Esophagus squamous epithelium (tissue), 5 donors: Measurements from ENCODE around the gene HELZ2. TPM values are rescaled to one million over a fixed set of nuclear protein-coding genes. Genes with fewer than 3 reads are reported as not detected.

ENCODE experiments used
- DNase-seq: peaks from one replicate; lab custom pipeline; 2025; lab: John Stamatoyannopoulos, UW
- H3K27ac ChIP-seq, 4 donors: fragments of 200-600 bp; sonication (generic); one replicate each; pipeline ENCODE4 v1.5.1; 2016 to 2019; ENCODE audit warnings: mild to moderate bottlenecking in 1 of 4
- H3K27me3 ChIP-seq, 4 donors: fragments of 200-600 bp; sonication (generic); 1 replicate in 3 of 4; 2 replicates in 1 of 4; pipeline versions ENCODE4 v1.5.1 to v1.6.0; 2017 to 2021; ENCODE audit warnings: antibody characterized with exemption in 1 of 4
- H3K36me3 ChIP-seq, 3 donors: fragments of 200-600 bp; sonication (generic); one replicate each; pipeline ENCODE4 v1.5.1; 2016 to 2019
- H3K4me1 ChIP-seq, 3 donors: fragments of 200-600 bp; sonication (generic); one replicate each; pipeline ENCODE4 v1.5.1; 2017 to 2019
- H3K4me3 ChIP-seq, 4 donors: fragments of 200-600 bp; sonication (generic); 1 replicate in 3 of 4; 2 replicates in 1 of 4; pipeline ENCODE4 v1.5.1; 2016 to 2019; ENCODE audit warnings: mild to moderate bottlenecking in 2 of 4, moderate library complexity in 1 of 4
- H3K9me3 ChIP-seq, 3 donors: fragments of 200-600 bp; sonication (generic); one replicate each; pipeline ENCODE4 v1.5.1; 2016 to 2019
- CTCF ChIP-seq, 6 experiments: fragments of 450-650 bp in 4 of 6; fragments of 200-600 bp in 2 of 6; sonication (generic) in 2 of 6; IDR thresholded peaks; one replicate each; pipeline ENCODE4 v1.5.1; 2016 to 2019; ENCODE audit warnings: antibody characterized with exemption in 6 of 6, mild to moderate bottlenecking in 4 of 6, moderate library complexity in 4 of 6
- POLR2A ChIP-seq, 4 donors: fragments of 450-650 bp; IDR thresholded peaks; one replicate each; pipeline ENCODE4 v1.6.1; 2017; ENCODE audit warnings: antibody characterized with exemption in 4 of 4, mild to moderate bottlenecking in 4 of 4, moderate library complexity in 3 of 4
- WGBS, 2 donors: methylation state at CpG; one replicate each; pipeline ENCODE4 v1.1.5; 2018; 5-methylcytosine and 5-hydroxymethylcytosine counted together
- intact Hi-C: fragments of 100-400 bp; cut with DNase I; formaldehyde crosslinking; loops from one replicate; pipeline ENCODE4 v1.15.0; 2022
- total RNA-seq, 4 donors: library from RNA; depleted of rRNA; stranded (reverse); fragments of >200 nt; gene quantifications; one replicate each; pipeline ENCODE4 v1.1.0, GENCODE V29; 2016
- donor health status: DM: yes; HTN: yes; CAD: no.

The HELZ2 gene
- total RNA-seq, 4 donors from 2014 or later = 23.7 to 37.6 (median 31.2) TPM

DNA sequence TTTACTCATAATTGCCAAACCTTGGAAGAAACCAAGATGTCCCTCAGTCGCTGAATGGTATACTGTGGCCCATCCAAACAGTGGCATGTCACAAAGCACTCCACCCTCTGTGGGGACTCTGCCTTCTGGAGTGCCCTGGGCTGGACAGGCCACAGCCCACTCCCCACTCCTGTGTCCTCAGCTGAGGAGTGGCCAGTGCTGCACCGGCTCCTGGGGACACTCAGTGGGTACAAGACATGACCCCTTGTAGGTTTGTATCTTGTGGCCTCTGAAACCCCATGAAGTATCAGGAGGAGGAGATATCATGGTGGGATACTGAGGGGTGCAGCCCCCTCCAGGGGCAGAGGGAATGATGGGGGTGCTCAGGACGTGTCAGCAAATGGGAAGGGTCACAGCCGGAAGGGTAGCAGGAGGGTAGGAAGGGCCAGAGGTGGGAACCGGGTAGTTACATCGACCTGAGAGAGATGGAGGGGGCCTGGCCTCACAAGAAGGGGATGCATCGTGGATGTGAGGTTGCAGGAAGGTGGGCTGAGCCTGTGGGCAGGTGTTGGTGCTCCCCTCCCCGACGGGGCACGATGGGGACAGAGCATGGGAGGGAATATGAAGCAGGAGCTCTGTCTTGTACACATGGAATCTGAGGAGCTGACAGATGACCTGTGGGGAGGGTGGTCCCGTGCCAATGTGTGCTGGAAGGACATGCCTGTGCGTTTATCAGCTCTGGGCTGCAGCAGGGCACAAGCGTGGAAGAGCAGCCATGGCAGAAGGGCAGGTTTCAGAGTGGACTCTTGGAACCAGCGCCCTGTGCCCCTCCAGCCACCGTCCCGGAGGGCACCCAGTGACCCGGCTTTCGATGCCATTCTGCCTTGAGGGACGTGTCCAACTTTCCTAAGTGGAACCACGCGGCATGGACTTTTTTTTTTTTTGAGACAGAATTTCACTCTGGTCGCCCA lies 11.9 kb upstream of the HELZ2 start:
- intact Hi-C loops = no loop called here
- H3K9me3 ChIP-seq = no peaks in the 10 kb centered on the region
- WGBS, 2 donors = 67 to 80% methylated on average over 10 to 18 of the region's 22 CpGs
- no peak for TF ChIP-seq CTCF (IDR thresholded peaks at IDR 0.05)
- no peak for TF ChIP-seq POLR2A (IDR thresholded peaks at IDR 0.05)
- no peaks in the 10 kb centered on the region for H3K4me1 ChIP-seq
- peaks cover 0 to 34% (median 11%) of the 10 kb centered on the region in 3 donors for H3K36me3 ChIP-seq
- H3K27me3 ChIP-seq = no peaks in the 10 kb centered on the region
- H3K4me3 ChIP-seq = no peak overlapping the region
- DNase-seq = no peak
- no peak overlapping the region for H3K27ac ChIP-seq

DNA sequence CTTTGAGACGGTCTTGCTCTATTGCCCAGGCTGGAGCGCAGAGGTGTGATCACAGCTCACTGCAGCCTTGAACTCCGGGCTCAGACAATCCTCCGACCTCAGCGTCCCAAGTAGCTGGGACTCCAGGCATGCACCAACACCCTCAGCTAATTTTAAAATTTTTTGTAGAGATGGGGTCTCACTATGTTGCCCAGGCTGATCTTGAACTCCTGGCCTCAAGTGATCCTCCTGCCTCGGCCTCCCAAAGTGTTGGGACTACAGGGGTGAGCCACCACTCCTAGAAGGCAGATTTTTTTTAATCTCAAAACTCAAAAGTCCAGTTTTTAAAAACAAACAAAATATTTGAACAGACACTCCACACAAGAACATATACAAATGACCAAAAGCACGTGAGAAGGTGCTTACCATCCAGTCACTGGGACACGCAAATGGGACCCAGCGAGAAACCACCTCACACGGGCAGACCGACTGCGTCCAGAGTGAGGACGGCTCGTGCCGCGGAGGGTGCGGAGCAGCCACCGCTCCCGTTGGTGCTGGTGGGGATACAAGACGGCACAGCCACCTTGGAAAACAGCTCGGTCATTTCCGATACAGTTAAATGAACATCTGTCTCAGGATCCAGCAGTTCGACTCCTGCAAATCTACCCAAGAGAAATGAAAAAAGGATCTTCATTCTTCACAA lies 8.5 kb upstream of the HELZ2 start:
- Histone ChIP-seq H3K4me3 (no peak overlapping the region), H3K27me3 (peaks cover 0 to 17% (median 0%) of the 10 kb centered on the region in 4 donors), H3K9me3 (no peaks in the 10 kb centered on the region), H3K4me1 (no peaks in the 10 kb centered on the region), H3K27ac (no peak overlapping the region), H3K36me3 (peaks cover 0 to under 1% (median 0%) of the 10 kb centered on the region in 3 donors)
- intact Hi-C loops = no loop called here
- 80 to 88% methylated on average over 19 to 20 of the region's 23 CpGs for WGBS, 2 donors
- DNase-seq = no peak
- TF ChIP-seq CTCF (IDR thresholded peaks at IDR 0.05) = no peak

DNA sequence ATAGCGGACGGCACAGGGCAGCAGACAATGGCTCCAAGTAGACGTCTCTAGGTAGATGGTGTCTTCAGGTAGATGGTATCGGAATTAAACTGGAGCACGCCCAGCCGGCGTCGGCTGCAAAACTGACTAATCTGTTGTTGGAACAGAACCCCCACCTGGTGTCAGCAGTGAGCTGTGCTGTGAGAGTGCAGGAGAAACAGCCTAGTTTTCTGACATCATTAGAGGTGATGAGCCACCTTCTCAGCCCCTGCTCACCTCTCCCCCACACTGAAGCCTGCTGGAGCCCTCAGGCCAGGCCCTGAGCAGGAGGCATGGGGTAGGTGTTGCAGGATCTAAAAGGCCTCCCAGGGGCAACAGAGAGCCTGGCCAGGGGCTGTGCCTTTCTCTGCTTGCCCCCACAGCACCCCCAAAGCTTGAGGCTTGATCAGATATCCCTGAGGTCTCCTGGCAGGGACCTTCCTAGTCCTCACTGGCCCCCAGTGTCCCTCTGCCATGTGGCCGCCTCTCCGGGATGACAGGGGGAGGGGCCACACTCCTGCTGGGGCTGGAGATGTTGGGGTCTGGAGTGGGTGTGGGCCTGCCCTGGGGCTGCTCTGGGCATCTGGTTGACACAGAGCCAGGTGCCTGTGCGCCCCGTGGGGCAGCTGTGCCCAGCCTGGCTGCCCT lies 6.9 kb upstream of the HELZ2 start:
- Histone ChIP-seq H3K36me3 (no peaks in the 10 kb centered on the region), H3K27me3 (peaks cover 0 to 20% (median 0%) of the 10 kb centered on the region in 4 donors), H3K4me1 (no peaks in the 10 kb centered on the region), H3K4me3 (no peak overlapping the region), H3K9me3 (no peaks in the 10 kb centered on the region), H3K27ac (no peak overlapping the region)
- intact Hi-C loops = no loop called here
- DNase-seq = no peak
- TF ChIP-seq CTCF (IDR thresholded peaks at IDR 0.05) (peak in 4 of 6 experiments; percentile 18 to 59 (median 34)), POLR2A (IDR thresholded peaks at IDR 0.05) (no peak)
- 33 to 41% methylated on average over 3 to 6 of the region's 12 CpGs for WGBS, 2 donors

- Histone ChIP-seq H3K4me1 (peaks cover 0 to 11% (median 6%) of the 10 kb centered on the region in 3 donors), H3K4me3 (no peak overlapping the region), H3K27me3 (peaks cover 0 to 20% (median 0%) of the 10 kb centered on the region in 4 donors), H3K27ac (no peak overlapping the region), H3K9me3 (no peaks in the 10 kb centered on the region), H3K36me3 (no peaks in the 10 kb centered on the region)
- intact Hi-C loops = no loop called here
- 71% methylated on average over 7 to 15 of the region's 19 CpGs for WGBS, 2 donors
- TF ChIP-seq CTCF (IDR thresholded peaks at IDR 0.05) (no peak), POLR2A (IDR thresholded peaks at IDR 0.05) (no peak)
- DNase-seq = no peak
These were observed 5.1 kb upstream of the HELZ2 start for GRCh38 chr20:63579017-63579694.
